A549 (cell line): ENCODE data around the gene NFIA. TPM values are rescaled to one million over a fixed set of nuclear protein-coding genes. Genes with fewer than 3 reads are reported as not detected.
"Not testable (repeated sequence)": the region's sequence is repeated elsewhere in the genome, so short reads cannot be mapped to it uniquely, and the experiment has no call there.

Source experiments
- ATAC-seq, 2 experiments: fragments of 200-7000 bp in 1 of 2; fragments of >200 bp in 1 of 2; cut with Nextera tagmentation in 1 of 2; cut with Tn5 transposase in 1 of 2; 3 replicates each; pipeline versions ENCODE4 v1.8.0 to v1.9.1; 2018 to 2020; ENCODE audit warnings: mild to moderate bottlenecking in 1 of 2, moderate library complexity in 1 of 2
- CTCF ChIA-PET: fragments of 300-600 bp; sonication (Branson Sonifier 250); formaldehyde crosslinking; extraction: SDS; loops from one replicate; lab custom pipeline; 2021; ENCODE audit warnings: antibody characterized with exemption, inconsistent platforms; lab: Yijun Ruan, JAX
- POLR2A ChIA-PET: fragments of 350-600 bp; formaldehyde crosslinking; extraction: SDS; loops from one replicate; lab custom pipeline; 2021; ENCODE audit warnings: antibody characterized with exemption, inconsistent platforms; lab: Yijun Ruan, JAX
- DNase-seq, 2 experiments: peaks; one replicate each; pipeline versions ENCODE4 v3.0.0 to v3.0.0-alpha.2; 2011 to 2016; ENCODE audit warnings: low read depth in 1 of 2, low spot score in 1 of 2
- FAIRE-seq: peaks from 2 replicates; lab custom pipeline; 2011; peaks lifted over from hg19 to GRCh38; lab: Jason Lieb, UNC
- H3K27ac ChIP-seq, 2 experiments: fragments of >200 bp; sonication (Bioruptor Twin); formaldehyde crosslinking; 3 replicates each; pipeline ENCODE4 v1.5.1; 2016 to 2017
- H3K4me1 ChIP-seq: fragments of >200 bp; sonication (Bioruptor Twin); formaldehyde crosslinking; 3 replicates; pipeline ENCODE4 v1.6.1; 2016
- H3K4me2 ChIP-seq: fragments of >200 bp; sonication (Bioruptor Twin); formaldehyde crosslinking; 3 replicates; pipeline ENCODE4 v1.6.1; 2016
- H3K4me3 ChIP-seq: fragments of >200 bp; sonication (Bioruptor Twin); formaldehyde crosslinking; 3 replicates; pipeline ENCODE4 v1.5.1; 2016
- H3K9me3 ChIP-seq: fragments of >200 bp; sonication (Bioruptor Twin); formaldehyde crosslinking; 3 replicates; pipeline ENCODE4 v1.6.1; 2016
- BCL3 ChIP-seq: fragments of >200 bp; sonication (Bioruptor Twin); formaldehyde crosslinking; IDR thresholded peaks from 3 replicates; pipeline ENCODE4 v1.6.1; 2016
- BHLHE40 ChIP-seq: IDR thresholded peaks from 2 replicates; pipeline ENCODE4 v1.6.1; 2012; ENCODE audit warnings: low read depth, low read length, inconsistent platforms
- CBX8 ChIP-seq: fragments of 200-600 bp; sonication (generic); IDR thresholded peaks from 2 replicates; pipeline ENCODE4 v1.6.1; 2016
- FOSL2 ChIP-seq, 2 experiments: fragments of 450-650 bp in 1 of 2; fragments of >200 bp in 1 of 2; sonication (Bioruptor Twin) in 1 of 2; formaldehyde crosslinking; IDR thresholded peaks; 2 replicates each; pipeline versions ENCODE4 v1.5.0 to v1.6.1; 2016 to 2020; ENCODE audit warnings: mild to moderate bottlenecking in 1 of 2, moderate library complexity in 1 of 2
- GATA3 ChIP-seq: IDR thresholded peaks from 2 replicates; pipeline ENCODE4 v1.6.1; 2012; ENCODE audit warnings: borderline replicate concordance
- HDAC2 ChIP-seq: fragments of 200-600 bp; sonication (generic); IDR thresholded peaks from 2 replicates; pipeline ENCODE4 v1.6.1; 2016
- HEYL ChIP-seq: fragments of 250-450 bp; sonication (Bioruptor Pico); IDR thresholded peaks from 2 replicates; pipeline ENCODE4 v1.8.0; 2021; ENCODE audit warnings: mild to moderate bottlenecking, moderate library complexity
- MYC ChIP-seq: IDR thresholded peaks from 2 replicates; pipeline ENCODE4 v1.6.1; 2012; ENCODE audit warnings: mild to moderate bottlenecking, inconsistent platforms, low read length, improper control_type of control experiment, borderline replicate concordance
- NFE2L2 ChIP-seq: fragments of 150-350 bp; conservative IDR thresholded peaks from 2 replicates; pipeline ENCODE4 v1.6.1; 2014; ENCODE audit warnings: low read length
- NPAS2 ChIP-seq: fragments of 250-450 bp; sonication (Bioruptor Pico); IDR thresholded peaks from 2 replicates; pipeline ENCODE4 v1.8.0; 2022; ENCODE audit warnings: mild to moderate bottlenecking, moderate library complexity, borderline replicate concordance
- PHF8 ChIP-seq: fragments of 200-600 bp; sonication (generic); IDR thresholded peaks from 2 replicates; pipeline ENCODE4 v1.6.1; 2016; ENCODE audit warnings: low read depth, mild to moderate bottlenecking, antibody characterized with exemption, moderate library complexity, borderline replicate concordance
- RCOR1 ChIP-seq: fragments of 150-350 bp; IDR thresholded peaks from 2 replicates; pipeline ENCODE4 v1.6.1; 2014; ENCODE audit warnings: antibody characterized with exemption, low read length, low read depth
- RNF2 ChIP-seq: fragments of 200-600 bp; sonication (generic); IDR thresholded peaks from 2 replicates; pipeline ENCODE4 v1.6.1; 2016; ENCODE audit warnings: low read depth, mild to moderate bottlenecking, antibody characterized with exemption, moderate library complexity, borderline replicate concordance
- SMC3 ChIP-seq: fragments of >200 bp; sonication (Bioruptor Twin); formaldehyde crosslinking; IDR thresholded peaks from 3 replicates; pipeline ENCODE4 v1.6.1; 2018; ENCODE audit warnings: inconsistent platforms
- SREBF2 ChIP-seq: fragments of 450-650 bp; IDR thresholded peaks from 2 replicates; pipeline ENCODE4 v1.6.1; 2014; ENCODE audit warnings: mild to moderate bottlenecking, moderate library complexity
- TFCP2L1 ChIP-seq: fragments of 250-450 bp; sonication (Bioruptor Pico); IDR thresholded peaks from 2 replicates; pipeline ENCODE4 v1.5.0; 2021; ENCODE audit warnings: mild to moderate bottlenecking
- USF2 ChIP-seq: fragments of 450-650 bp; IDR thresholded peaks from 2 replicates; pipeline ENCODE4 v1.6.1; 2014; ENCODE audit warnings: antibody characterized with exemption
- ZNF302 ChIP-seq: fragments of 250-450 bp; sonication (Bioruptor Pico); IDR thresholded peaks from 2 replicates; pipeline ENCODE4 v1.9.0; 2021; ENCODE audit warnings: inconsistent platforms, mild to moderate bottlenecking, moderate library complexity
- ZSCAN20 ChIP-seq: fragments of 250-450 bp; sonication (Bioruptor Pico); IDR thresholded peaks from 2 replicates; pipeline ENCODE4 v1.8.0; 2022; ENCODE audit warnings: mild to moderate bottlenecking, moderate library complexity
- WGBS: methylation state at CpG from one replicate; pipeline ENCODE4 v1.1.6; 2017; ENCODE audit errors: missing lambda C conversion rate; 5-methylcytosine and 5-hydroxymethylcytosine counted together
- polyA plus RNA-seq, 4 experiments: library from polyadenylated mRNA; depleted of rRNA in 3 of 4; stranded (reverse); fragments of >200 nt; fragmentation: RNase III in 1 of 4; extraction: RNeasy Plus Mini Kit Qiagen cat#74134 plus additional on column Dnase treatment in 1 of 4; gene quantifications; 2 replicates in 3 of 4; 3 replicates in 1 of 4; pipeline ENCODE4 v1.2.3, GENCODE V29; 2011 to 2017
- TF ChIP-seq, protein P1 (sequence below): IDR thresholded peaks from 2 replicates; pipeline ENCODE4 v1.6.1; 2012

The NFIA gene
- polyA plus RNA-seq, 2 of the 4 experiments (the other 2 are of a cell fraction) = 6.5 to 25.8 TPM

- CTCF ChIA-PET = interaction anchor here (2.3 kb wide), 1 partner anchor 9 kb away, joined by 8 read pairs; no protein-coding TSS in a partner anchor
- WGBS = 86% methylated on average over 1 of the region's 1 CpG
- FAIRE-seq = no peak
- H3K4me3 ChIP-seq = no peak overlapping the region
- ATAC-seq = no peak
- no peak for DNase-seq
- no peaks in the 10 kb centered on the region for H3K4me1 ChIP-seq
- H3K9me3 ChIP-seq = no peaks in the 10 kb centered on the region
- no peak overlapping the region for H3K27ac ChIP-seq
- no peak overlapping the region for H3K4me2 ChIP-seq
- TF ChIP-seq HDAC2 (no peak), HEYL (CRISPR knock-in tag) (no peak)
- POLR2A ChIA-PET = no interaction called here
These were observed 380.3 kb downstream of the NFIA start for GRCh38 chr1:61462628-61463027.

GRCh38 chr1:61463220-61463619 lies 380.9 kb downstream of the NFIA start:
- no peak overlapping the region for H3K4me3 ChIP-seq
- POLR2A ChIA-PET = no interaction called here
- 89% methylated on average over 4 of the region's 4 CpGs for WGBS
- TF ChIP-seq SMC3 (no peak), SREBF2 (no peak), RCOR1 (no peak), ZSCAN20 (CRISPR knock-in tag) (no peak), NPAS2 (CRISPR knock-in tag) (no peak), RNF2 (no peak), TFCP2L1 (CRISPR knock-in tag) (no peak), MYC (no peak), GATA3 (no peak), HEYL (CRISPR knock-in tag) (no peak)
- TF ChIP-seq, protein P1, sequence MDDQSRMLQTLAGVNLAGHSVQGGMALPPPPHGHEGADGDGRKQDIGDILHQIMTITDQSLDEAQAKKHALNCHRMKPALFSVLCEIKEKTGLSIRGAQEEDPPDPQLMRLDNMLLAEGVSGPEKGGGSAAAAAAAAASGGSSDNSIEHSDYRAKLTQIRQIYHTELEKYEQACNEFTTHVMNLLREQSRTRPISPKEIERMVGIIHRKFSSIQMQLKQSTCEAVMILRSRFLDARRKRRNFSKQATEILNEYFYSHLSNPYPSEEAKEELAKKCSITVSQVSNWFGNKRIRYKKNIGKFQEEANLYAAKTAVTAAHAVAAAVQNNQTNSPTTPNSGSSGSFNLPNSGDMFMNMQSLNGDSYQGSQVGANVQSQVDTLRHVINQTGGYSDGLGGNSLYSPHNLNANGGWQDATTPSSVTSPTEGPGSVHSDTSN = no peak
- TF ChIP-seq, all 56 proteins: peak for 0
- FAIRE-seq (no peak), DNase-seq (no peak), ATAC-seq (no peak)
- H3K4me1 ChIP-seq = no peaks in the 10 kb centered on the region
- H3K4me2 ChIP-seq = no peak overlapping the region
- CTCF ChIA-PET = interaction anchor here (2.3 kb wide), 1 partner anchor 10 kb away, joined by 8 read pairs; no protein-coding TSS in a partner anchor
- H3K27ac ChIP-seq = no peak overlapping the region
- H3K9me3 ChIP-seq = no peaks in the 10 kb centered on the region

DNA sequence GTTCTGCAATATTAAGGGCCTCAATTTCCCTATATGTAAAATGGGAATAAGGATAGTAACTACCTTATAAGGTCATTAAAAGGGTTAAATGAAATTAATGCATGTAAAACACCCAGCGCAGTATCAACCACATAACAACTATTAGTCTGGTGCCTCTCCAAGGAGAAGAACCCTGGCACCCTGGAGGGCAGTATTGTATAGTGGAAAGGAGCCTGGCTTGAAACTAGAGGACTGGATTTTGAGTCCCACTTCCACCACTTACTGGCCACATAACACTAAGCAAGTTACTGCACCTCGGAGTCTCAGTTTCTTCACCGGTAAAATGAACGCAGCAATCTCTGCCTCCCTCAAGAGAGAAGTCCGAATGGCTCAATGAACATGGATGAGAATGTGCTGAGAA lies 385.5 kb downstream of the NFIA start:
- H3K9me3 ChIP-seq, H3K4me2 ChIP-seq, DNase-seq, H3K4me3 ChIP-seq, POLR2A ChIA-PET, H3K27ac ChIP-seq, CTCF ChIA-PET, FAIRE-seq, H3K4me1 ChIP-seq: not testable (repeated sequence)
- WGBS = 80% methylated on average over 5 of the region's 5 CpGs
- ATAC-seq = peak in 1 of 2 experiments; percentile 61; a peak in 3 of 6 replicates

DNA sequence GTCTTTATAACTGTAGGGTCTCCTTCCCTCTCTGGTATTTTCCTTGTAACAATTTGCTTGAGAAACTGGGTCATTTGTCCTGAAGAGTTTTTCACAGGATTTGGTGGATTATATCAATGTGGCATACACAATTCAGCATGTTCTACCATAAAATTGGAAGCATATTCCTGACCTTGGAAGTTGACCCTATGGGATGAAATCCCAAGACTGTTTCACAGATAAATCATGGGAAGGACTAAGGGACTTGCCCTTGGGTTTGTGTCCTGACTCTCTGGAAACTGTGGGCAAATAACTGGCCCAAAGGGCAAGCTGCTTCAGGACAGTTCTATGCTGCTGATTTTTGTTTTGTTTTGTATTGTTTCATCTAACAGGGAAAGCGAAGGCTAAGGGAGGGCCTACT lies 387.0 kb downstream of the NFIA start:
- no peak overlapping the region for H3K4me2 ChIP-seq
- FAIRE-seq (no peak), DNase-seq (no peak), ATAC-seq (no peak)
- 82% methylated on average over 1 of the region's 1 CpG for WGBS
- TF ChIP-seq BCL3 (no peak), NFE2L2 (no peak), CBX8 (no peak), MYC (no peak), RCOR1 (no peak), BHLHE40 (no peak), USF2 (no peak), FOSL2 (IDR thresholded peaks at IDR 0.05) (no peak), FOSL2 (CRISPR knock-in tag; IDR thresholded peaks at IDR 0.05) (no peak), ZNF302 (CRISPR knock-in tag) (no peak), PHF8 (no peak)
- ChIA-PET POLR2A (no interaction called here), CTCF (no interaction called here)
- H3K9me3 ChIP-seq = no peaks in the 10 kb centered on the region
- H3K27ac ChIP-seq = no peak overlapping the region
- no peak overlapping the region for H3K4me3 ChIP-seq
- 0 out of 3 replicates have a peak, but pooled peaks cover 6% of the 10 kb centered on the region for H3K4me1 ChIP-seq
